Retinal pigment epithelial cell (primary cell): ENCODE data around the gene ERCC3.

Source experiments
- DNase-seq: peaks from one replicate; pipeline ENCODE4 v3.0.0-alpha.2; 2010; ENCODE audit warnings: low read depth
- H3K4me3 ChIP-seq: 2 replicates; pipeline ENCODE4 v1.5.1; 2011; ENCODE audit warnings: mild to moderate bottlenecking, low read length, control low read depth, moderate library complexity
- CTCF ChIP-seq: conservative IDR thresholded peaks from 2 replicates; pipeline ENCODE4 v1.5.1; 2011; ENCODE audit warnings: low read depth, low read length, control low read depth, inconsistent platforms

Gene ERCC3

GRCh38 chr2:127280693-127281092 is 13.3 kb downstream of the ERCC3 start:
- TF ChIP-seq CTCF, result no peak
- no peak for DNase-seq
- no peak overlapping the region for H3K4me3 ChIP-seq

DNA sequence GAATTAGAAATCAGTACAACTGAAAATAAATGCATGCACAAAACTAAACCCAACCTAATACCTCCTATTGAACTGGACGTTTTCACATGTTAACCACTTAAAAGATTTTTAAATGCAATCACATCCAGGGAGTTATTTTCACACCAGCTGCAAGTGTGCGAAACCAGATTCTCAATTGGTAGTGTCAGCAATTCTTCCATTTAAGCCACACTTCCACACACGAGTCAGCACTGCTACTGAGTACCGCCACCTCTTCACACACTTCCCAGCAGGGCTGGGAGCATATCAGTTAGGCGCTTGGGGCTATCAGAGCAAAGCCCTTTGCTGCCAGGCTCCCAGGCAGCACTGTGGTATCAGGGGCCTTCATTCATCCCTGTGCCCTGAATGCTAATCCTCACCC is 14.2 kb downstream of the ERCC3 start:
- TF ChIP-seq CTCF, result no peak
- no peak overlapping the region for H3K4me3 ChIP-seq
- DNase-seq, result no peak

DNA sequence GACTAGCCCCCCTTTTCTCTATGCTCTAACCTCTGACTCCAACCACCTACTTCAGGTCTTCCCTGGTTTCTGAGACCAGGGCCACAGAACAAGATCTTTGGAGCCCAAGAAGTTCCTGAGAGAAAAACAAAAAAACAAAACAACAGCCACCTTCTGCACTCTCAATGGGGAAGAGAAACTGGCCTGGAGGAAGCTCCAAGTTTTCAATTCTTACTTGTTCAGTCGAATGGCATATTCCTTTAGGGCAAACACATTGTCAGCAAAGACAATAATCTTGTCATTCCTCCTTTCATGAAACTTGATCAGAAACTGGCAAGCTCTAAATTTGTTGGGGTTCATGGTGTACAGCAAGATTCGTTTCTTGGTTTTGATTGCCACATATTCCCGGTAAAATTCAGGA is 15.0 kb downstream of the ERCC3 start:
- TF ChIP-seq CTCF, result no peak
- no peak overlapping the region for H3K4me3 ChIP-seq
- DNase-seq, result no peak

DNA sequence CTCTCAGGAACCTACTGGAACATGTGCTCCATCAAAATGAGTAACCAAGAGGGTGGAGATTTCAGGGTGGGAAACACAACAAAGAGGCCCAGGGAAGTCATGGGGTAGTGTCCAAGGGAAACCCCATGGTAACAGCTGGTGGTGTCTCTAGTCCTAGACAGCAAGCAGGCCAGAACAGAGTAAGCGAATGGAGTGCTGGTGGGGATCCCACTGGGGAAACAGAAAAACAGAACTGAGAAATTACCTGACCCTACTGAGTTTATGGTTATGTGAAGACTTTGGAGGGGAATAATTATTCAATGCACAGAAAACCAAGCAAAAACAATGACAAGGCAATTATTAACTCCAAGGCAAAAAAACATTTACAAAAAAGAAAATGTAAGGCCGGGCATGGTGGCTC is 16.9 kb downstream of the ERCC3 start:
- no peak for DNase-seq
- no peak overlapping the region for H3K4me3 ChIP-seq
- TF ChIP-seq CTCF, result no peak

GRCh38 chr2:127275789-127276188 is 18.2 kb downstream of the ERCC3 start:
- DNase-seq, result no peak
- TF ChIP-seq CTCF, result no peak
- no peak overlapping the region for H3K4me3 ChIP-seq

DNA sequence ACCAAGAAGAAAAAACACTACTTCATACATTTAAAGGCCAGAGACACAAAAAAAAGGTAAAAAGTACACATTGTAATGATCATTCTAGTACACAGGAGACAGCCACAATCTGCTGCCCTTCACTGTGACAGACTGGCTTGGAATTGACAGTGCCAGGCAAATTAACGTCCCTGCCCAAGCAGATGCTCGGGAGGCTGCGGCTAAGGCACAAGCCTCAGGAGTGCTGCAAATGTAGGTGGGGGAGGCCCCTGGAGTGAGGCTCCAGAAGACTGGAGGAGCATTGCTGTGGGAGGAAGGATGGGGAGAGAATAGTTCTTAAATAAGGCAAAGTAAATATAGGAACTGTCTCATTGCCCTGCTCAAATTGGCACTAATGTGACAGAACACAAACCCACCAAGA is 18.6 kb downstream of the ERCC3 start:
- H3K4me3 ChIP-seq, result no peak overlapping the region
- TF ChIP-seq CTCF, result no peak
- DNase-seq, result no peak

DNA sequence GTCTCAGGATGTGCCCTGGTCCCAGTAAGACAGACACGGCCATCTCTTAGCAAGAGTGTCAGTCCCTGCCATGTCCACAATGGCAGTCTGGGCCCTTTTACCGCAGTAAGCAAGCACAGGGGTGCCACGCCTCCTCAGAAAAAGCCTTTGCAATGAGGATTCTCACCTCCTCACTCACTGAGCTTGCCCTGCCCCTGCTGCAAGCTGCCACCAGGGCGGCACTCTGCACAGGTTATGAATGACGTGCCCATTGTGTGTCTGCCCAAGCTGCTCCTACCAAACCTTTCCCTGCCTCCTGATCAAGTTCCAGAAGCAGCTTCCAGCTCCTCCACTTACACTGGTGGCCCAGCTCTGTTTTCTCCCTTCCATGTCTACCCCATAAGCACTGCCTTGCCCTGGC is 23.3 kb downstream of the ERCC3 start:
- DNase-seq, result no peak
- TF ChIP-seq CTCF, result peak; percentile 10
- H3K4me3 ChIP-seq, result no peak overlapping the region
